ENCODE data around the gene MPZL2.

The MPZL2 gene

GRCh38 chr11:118259138-118259537, 5.0 kb downstream of the MPZL2 start:
- Histone ChIP-seq H3K9ac (ENCODE audit: low read length) (no peak overlapping the region), H3K27ac (ENCODE audit: low read length) (no peak overlapping the region), H3K9me3 (ENCODE audit: control insufficient read depth, low read depth, low read length) (no peaks in the 10 kb centered on the region), H3K27me3 (ENCODE audit: control insufficient read depth, insufficient read depth, low read length) (peaks cover 65% of the 10 kb centered on the region), H3K4me3 (ENCODE audit: low read length) (no peak overlapping the region), H3K36me3 (ENCODE audit: control insufficient read depth, low read depth, low read length) (no peaks in the 10 kb centered on the region), H3K4me1 (ENCODE audit: control insufficient read depth, low read depth, low read length) (peaks cover 7% of the 10 kb centered on the region)

GRCh38 chr11:118258410-118258809, 5.7 kb downstream of the MPZL2 start:
- no peaks in the 10 kb centered on the region for H3K9me3 ChIP-seq (ENCODE audit: control insufficient read depth, low read depth, low read length)
- H3K27me3 ChIP-seq (ENCODE audit: control insufficient read depth, insufficient read depth, low read length) = peaks cover 65% of the 10 kb centered on the region
- no peak overlapping the region for H3K4me3 ChIP-seq (ENCODE audit: low read length)
- H3K4me1 ChIP-seq (ENCODE audit: control insufficient read depth, low read depth, low read length) = no peaks in the 10 kb centered on the region
- H3K9ac ChIP-seq (ENCODE audit: low read length) = no peak overlapping the region
- no peak overlapping the region for H3K27ac ChIP-seq (ENCODE audit: low read length)
- H3K36me3 ChIP-seq (ENCODE audit: control insufficient read depth, low read depth, low read length) = no peaks in the 10 kb centered on the region

GRCh38 chr11:118252688-118253087, 11.4 kb downstream of the MPZL2 start:
- Histone ChIP-seq H3K9ac (ENCODE audit: low read length) (peak overlapping the region; percentile 84), H3K9me3 (ENCODE audit: control insufficient read depth, low read depth, low read length) (no peaks in the 10 kb centered on the region), H3K4me1 (ENCODE audit: control insufficient read depth, low read depth, low read length) (no peaks in the 10 kb centered on the region), H3K36me3 (ENCODE audit: control insufficient read depth, low read depth, low read length) (no peaks in the 10 kb centered on the region), H3K27me3 (ENCODE audit: control insufficient read depth, insufficient read depth, low read length) (peaks cover 73% of the 10 kb centered on the region), H3K4me3 (ENCODE audit: low read length) (peak overlapping the region; percentile 91), H3K27ac (ENCODE audit: low read length) (peak overlapping the region; percentile 98)

- Histone ChIP-seq H3K27ac (ENCODE audit: low read length) (peak within 1 kb of the TSS; percentile 98), H3K9me3 (ENCODE audit: control insufficient read depth, low read depth, low read length) (no peaks in the 10 kb centered on the region), H3K9ac (ENCODE audit: low read length) (peak within 1 kb of the TSS; percentile 84)
These were observed 12.0 kb downstream of the MPZL2 start, which contains the start of gene MPZL3 for GRCh38 chr11:118251858-118252652. MPZL3 (minus strand) TSS chr11:118252365; CDS start chr11:118252294, 71 bp downstream.

GRCh38 chr11:118247041-118247440, 17.1 kb downstream of the MPZL2 start:
- Histone ChIP-seq H3K9ac (ENCODE audit: low read length) (no peak overlapping the region), H3K4me1 (ENCODE audit: control insufficient read depth, low read depth, low read length) (no peaks in the 10 kb centered on the region), H3K27ac (ENCODE audit: low read length) (no peak overlapping the region), H3K4me3 (ENCODE audit: low read length) (no peak overlapping the region), H3K9me3 (ENCODE audit: control insufficient read depth, low read depth, low read length) (no peaks in the 10 kb centered on the region), H3K27me3 (ENCODE audit: control insufficient read depth, insufficient read depth, low read length) (peaks cover 50% of the 10 kb centered on the region), H3K36me3 (ENCODE audit: control insufficient read depth, low read depth, low read length) (no peaks in the 10 kb centered on the region)

More at GRCh38 chr11:118251858-118252652, 12.0 kb downstream of the MPZL2 start, which contains the start of gene MPZL3:
- peaks cover 76% of the 10 kb centered on the region for H3K27me3 ChIP-seq (ENCODE audit: control insufficient read depth, insufficient read depth, low read length)
- H3K4me3 ChIP-seq (ENCODE audit: low read length) = peak within 1 kb of the TSS; percentile 91
- H3K36me3 ChIP-seq (ENCODE audit: control insufficient read depth, low read depth, low read length) = no peaks in the 10 kb centered on the region
- no peaks in the 10 kb centered on the region for H3K4me1 ChIP-seq (ENCODE audit: control insufficient read depth, low read depth, low read length)

- Histone ChIP-seq H3K27ac (ENCODE audit: low read length) (no peak overlapping the region), H3K27me3 (ENCODE audit: control insufficient read depth, insufficient read depth, low read length) (peaks cover 49% of the 10 kb centered on the region), H3K4me3 (ENCODE audit: low read length) (no peak overlapping the region), H3K36me3 (ENCODE audit: control insufficient read depth, low read depth, low read length) (no peaks in the 10 kb centered on the region), H3K9me3 (ENCODE audit: control insufficient read depth, low read depth, low read length) (no peaks in the 10 kb centered on the region), H3K9ac (ENCODE audit: low read length) (no peak overlapping the region), H3K4me1 (ENCODE audit: control insufficient read depth, low read depth, low read length) (no peaks in the 10 kb centered on the region)
These were observed 18.0 kb downstream of the MPZL2 start for GRCh38 chr11:118245936-118246562.

GRCh38 chr11:118243993-118244762, 19.9 kb downstream of the MPZL2 start:
- no peak overlapping the region for H3K9ac ChIP-seq (ENCODE audit: low read length)
- no peaks in the 10 kb centered on the region for H3K4me1 ChIP-seq (ENCODE audit: control insufficient read depth, low read depth, low read length)
- no peak overlapping the region for H3K4me3 ChIP-seq (ENCODE audit: low read length)
- peaks cover 31% of the 10 kb centered on the region for H3K27me3 ChIP-seq (ENCODE audit: control insufficient read depth, insufficient read depth, low read length)
- no peak overlapping the region for H3K27ac ChIP-seq (ENCODE audit: low read length)
- no peaks in the 10 kb centered on the region for H3K9me3 ChIP-seq (ENCODE audit: control insufficient read depth, low read depth, low read length)
- H3K36me3 ChIP-seq (ENCODE audit: control insufficient read depth, low read depth, low read length) = no peaks in the 10 kb centered on the region

GRCh38 chr11:118243161-118243560, 20.9 kb downstream of the MPZL2 start:
- Histone ChIP-seq H3K4me3 (ENCODE audit: low read length) (no peak overlapping the region), H3K9me3 (ENCODE audit: control insufficient read depth, low read depth, low read length) (no peaks in the 10 kb centered on the region), H3K27me3 (ENCODE audit: control insufficient read depth, insufficient read depth, low read length) (peaks cover 24% of the 10 kb centered on the region), H3K9ac (ENCODE audit: low read length) (no peak overlapping the region), H3K27ac (ENCODE audit: low read length) (no peak overlapping the region), H3K36me3 (ENCODE audit: control insufficient read depth, low read depth, low read length) (no peaks in the 10 kb centered on the region), H3K4me1 (ENCODE audit: control insufficient read depth, low read depth, low read length) (peaks cover 7% of the 10 kb centered on the region)

- no peak overlapping the region for H3K27ac ChIP-seq (ENCODE audit: low read length)
- H3K27me3 ChIP-seq (ENCODE audit: control insufficient read depth, insufficient read depth, low read length) = peaks cover 11% of the 10 kb centered on the region
- no peak overlapping the region for H3K4me3 ChIP-seq (ENCODE audit: low read length)
- H3K4me1 ChIP-seq (ENCODE audit: control insufficient read depth, low read depth, low read length) = peaks cover 7% of the 10 kb centered on the region
- no peaks in the 10 kb centered on the region for H3K9me3 ChIP-seq (ENCODE audit: control insufficient read depth, low read depth, low read length)
- H3K9ac ChIP-seq (ENCODE audit: low read length) = no peak overlapping the region
- H3K36me3 ChIP-seq (ENCODE audit: control insufficient read depth, low read depth, low read length) = no peaks in the 10 kb centered on the region
These were observed 22.4 kb downstream of the MPZL2 start for GRCh38 chr11:118241764-118242098.

- Histone ChIP-seq H3K27me3 (ENCODE audit: control insufficient read depth, insufficient read depth, low read length) (peaks cover 10% of the 10 kb centered on the region), H3K27ac (ENCODE audit: low read length) (no peak overlapping the region), H3K36me3 (ENCODE audit: control insufficient read depth, low read depth, low read length) (no peaks in the 10 kb centered on the region), H3K9me3 (ENCODE audit: control insufficient read depth, low read depth, low read length) (no peaks in the 10 kb centered on the region), H3K9ac (ENCODE audit: low read length) (no peak overlapping the region), H3K4me1 (ENCODE audit: control insufficient read depth, low read depth, low read length) (peaks cover 7% of the 10 kb centered on the region), H3K4me3 (ENCODE audit: low read length) (no peak overlapping the region)
These were observed 22.9 kb downstream of the MPZL2 start for GRCh38 chr11:118240999-118241763.

All from iPS-18a (cell line).